ENCODE data around the gene LPCAT4.
"Not testable (repeated sequence)": the region's sequence is repeated elsewhere in the genome, so short reads cannot be mapped to it uniquely, and the experiment has no call there.

- TF ChIP-seq FOXP2 (optimal IDR thresholded peaks at IDR 0.05; ENCODE audit: control extremely low read depth, extremely low read length, insufficient read depth); EZH2 (IDR thresholded peaks at IDR 0.05); POLR2AphosphoS5 (IDR thresholded peaks at IDR 0.05; ENCODE audit: borderline replicate concordance, low read depth, low read length): not testable (repeated sequence)
These were observed 24.7 kb downstream of the LPCAT4 start for GRCh38 chr15:34342213-34342736.
